ENCODE results near the gene DCBLD2. TPM values are rescaled to one million over a fixed set of nuclear protein-coding genes. Genes with fewer than 3 reads are reported as not detected.

DCBLD2 gene
- total and polyA plus RNA-seq, 9 of the 15 experiments (the other 6 are each of a cell fraction or from before 2014, with no cell fraction given) = 2.7 to 14.6 (median 7.4) TPM

DNA sequence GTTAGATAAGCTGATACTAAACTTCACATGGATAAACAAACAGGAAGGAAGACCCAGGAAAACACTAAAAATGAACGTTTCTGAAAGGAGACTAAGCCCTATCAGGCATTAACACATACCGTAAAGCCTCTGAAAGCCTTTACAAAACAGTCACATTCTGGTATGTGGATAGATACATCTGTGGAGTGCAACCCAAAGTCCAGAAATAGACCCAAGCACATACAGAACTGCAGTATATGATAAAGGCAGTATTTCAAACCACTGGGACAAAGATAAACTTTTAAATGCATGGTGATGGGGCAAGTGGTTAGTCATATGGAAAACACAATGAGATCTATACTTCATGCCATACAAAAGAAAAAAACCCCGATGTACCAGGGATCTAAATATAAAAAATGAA lies 26.0 kb downstream of the DCBLD2 start (continued):
- TF ChIP-seq, protein P1, sequence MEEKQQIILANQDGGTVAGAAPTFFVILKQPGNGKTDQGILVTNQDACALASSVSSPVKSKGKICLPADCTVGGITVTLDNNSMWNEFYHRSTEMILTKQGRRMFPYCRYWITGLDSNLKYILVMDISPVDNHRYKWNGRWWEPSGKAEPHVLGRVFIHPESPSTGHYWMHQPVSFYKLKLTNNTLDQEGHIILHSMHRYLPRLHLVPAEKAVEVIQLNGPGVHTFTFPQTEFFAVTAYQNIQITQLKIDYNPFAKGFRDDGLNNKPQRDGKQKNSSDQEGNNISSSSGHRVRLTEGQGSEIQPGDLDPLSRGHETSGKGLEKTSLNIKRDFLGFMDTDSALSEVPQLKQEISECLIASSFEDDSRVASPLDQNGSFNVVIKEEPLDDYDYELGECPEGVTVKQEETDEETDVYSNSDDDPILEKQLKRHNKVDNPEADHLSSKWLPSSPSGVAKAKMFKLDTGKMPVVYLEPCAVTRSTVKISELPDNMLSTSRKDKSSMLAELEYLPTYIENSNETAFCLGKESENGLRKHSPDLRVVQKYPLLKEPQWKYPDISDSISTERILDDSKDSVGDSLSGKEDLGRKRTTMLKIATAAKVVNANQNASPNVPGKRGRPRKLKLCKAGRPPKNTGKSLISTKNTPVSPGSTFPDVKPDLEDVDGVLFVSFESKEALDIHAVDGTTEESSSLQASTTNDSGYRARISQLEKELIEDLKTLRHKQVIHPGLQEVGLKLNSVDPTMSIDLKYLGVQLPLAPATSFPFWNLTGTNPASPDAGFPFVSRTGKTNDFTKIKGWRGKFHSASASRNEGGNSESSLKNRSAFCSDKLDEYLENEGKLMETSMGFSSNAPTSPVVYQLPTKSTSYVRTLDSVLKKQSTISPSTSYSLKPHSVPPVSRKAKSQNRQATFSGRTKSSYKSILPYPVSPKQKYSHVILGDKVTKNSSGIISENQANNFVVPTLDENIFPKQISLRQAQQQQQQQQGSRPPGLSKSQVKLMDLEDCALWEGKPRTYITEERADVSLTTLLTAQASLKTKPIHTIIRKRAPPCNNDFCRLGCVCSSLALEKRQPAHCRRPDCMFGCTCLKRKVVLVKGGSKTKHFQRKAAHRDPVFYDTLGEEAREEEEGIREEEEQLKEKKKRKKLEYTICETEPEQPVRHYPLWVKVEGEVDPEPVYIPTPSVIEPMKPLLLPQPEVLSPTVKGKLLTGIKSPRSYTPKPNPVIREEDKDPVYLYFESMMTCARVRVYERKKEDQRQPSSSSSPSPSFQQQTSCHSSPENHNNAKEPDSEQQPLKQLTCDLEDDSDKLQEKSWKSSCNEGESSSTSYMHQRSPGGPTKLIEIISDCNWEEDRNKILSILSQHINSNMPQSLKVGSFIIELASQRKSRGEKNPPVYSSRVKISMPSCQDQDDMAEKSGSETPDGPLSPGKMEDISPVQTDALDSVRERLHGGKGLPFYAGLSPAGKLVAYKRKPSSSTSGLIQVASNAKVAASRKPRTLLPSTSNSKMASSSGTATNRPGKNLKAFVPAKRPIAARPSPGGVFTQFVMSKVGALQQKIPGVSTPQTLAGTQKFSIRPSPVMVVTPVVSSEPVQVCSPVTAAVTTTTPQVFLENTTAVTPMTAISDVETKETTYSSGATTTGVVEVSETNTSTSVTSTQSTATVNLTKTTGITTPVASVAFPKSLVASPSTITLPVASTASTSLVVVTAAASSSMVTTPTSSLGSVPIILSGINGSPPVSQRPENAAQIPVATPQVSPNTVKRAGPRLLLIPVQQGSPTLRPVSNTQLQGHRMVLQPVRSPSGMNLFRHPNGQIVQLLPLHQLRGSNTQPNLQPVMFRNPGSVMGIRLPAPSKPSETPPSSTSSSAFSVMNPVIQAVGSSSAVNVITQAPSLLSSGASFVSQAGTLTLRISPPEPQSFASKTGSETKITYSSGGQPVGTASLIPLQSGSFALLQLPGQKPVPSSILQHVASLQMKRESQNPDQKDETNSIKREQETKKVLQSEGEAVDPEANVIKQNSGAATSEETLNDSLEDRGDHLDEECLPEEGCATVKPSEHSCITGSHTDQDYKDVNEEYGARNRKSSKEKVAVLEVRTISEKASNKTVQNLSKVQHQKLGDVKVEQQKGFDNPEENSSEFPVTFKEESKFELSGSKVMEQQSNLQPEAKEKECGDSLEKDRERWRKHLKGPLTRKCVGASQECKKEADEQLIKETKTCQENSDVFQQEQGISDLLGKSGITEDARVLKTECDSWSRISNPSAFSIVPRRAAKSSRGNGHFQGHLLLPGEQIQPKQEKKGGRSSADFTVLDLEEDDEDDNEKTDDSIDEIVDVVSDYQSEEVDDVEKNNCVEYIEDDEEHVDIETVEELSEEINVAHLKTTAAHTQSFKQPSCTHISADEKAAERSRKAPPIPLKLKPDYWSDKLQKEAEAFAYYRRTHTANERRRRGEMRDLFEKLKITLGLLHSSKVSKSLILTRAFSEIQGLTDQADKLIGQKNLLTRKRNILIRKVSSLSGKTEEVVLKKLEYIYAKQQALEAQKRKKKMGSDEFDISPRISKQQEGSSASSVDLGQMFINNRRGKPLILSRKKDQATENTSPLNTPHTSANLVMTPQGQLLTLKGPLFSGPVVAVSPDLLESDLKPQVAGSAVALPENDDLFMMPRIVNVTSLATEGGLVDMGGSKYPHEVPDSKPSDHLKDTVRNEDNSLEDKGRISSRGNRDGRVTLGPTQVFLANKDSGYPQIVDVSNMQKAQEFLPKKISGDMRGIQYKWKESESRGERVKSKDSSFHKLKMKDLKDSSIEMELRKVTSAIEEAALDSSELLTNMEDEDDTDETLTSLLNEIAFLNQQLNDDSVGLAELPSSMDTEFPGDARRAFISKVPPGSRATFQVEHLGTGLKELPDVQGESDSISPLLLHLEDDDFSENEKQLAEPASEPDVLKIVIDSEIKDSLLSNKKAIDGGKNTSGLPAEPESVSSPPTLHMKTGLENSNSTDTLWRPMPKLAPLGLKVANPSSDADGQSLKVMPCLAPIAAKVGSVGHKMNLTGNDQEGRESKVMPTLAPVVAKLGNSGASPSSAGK (IDR thresholded peaks at IDR 0.05) = peak; percentile 10; the same call in 1 of the 2 replicates
- no peak for TF ChIP-seq ZNF133 (CRISPR knock-in tag; IDR thresholded peaks at IDR 0.05)
- no peak for TF ChIP-seq HEY1 (CRISPR knock-in tag; IDR thresholded peaks at IDR 0.05; ENCODE audit: borderline replicate concordance)
- no peak for TF ChIP-seq NUFIP1 (IDR thresholded peaks at IDR 0.05; ENCODE audit: partially characterized antibody)
- no peak for TF ChIP-seq ZNF12 (CRISPR knock-in tag; IDR thresholded peaks at IDR 0.05)
- no peak for TF ChIP-seq C11orf30 (IDR thresholded peaks at IDR 0.05; ENCODE audit: low read depth)
- TF ChIP-seq KDM1A (IDR thresholded peaks at IDR 0.05) = peak; percentile 62 to 65; a peak in 3 of 4 replicates
- TF ChIP-seq MTF1 (CRISPR knock-in tag; IDR thresholded peaks at IDR 0.05; ENCODE audit: borderline replicate concordance) = no peak
- peak; percentile 51 for TF ChIP-seq MTA2 (IDR thresholded peaks at IDR 0.05; ENCODE audit: low read depth)
- TF ChIP-seq ZNF696 (CRISPR knock-in tag; conservative IDR thresholded peaks at IDR 0.05) = no peak
- TF ChIP-seq ZNF436 (CRISPR knock-in tag; IDR thresholded peaks at IDR 0.05) = no peak
- no peak for TF ChIP-seq PTBP1 (IDR thresholded peaks at IDR 0.05; ENCODE audit: low read depth, low read length)
- no peak for TF ChIP-seq SRSF3 (IDR thresholded peaks at IDR 0.05; ENCODE audit: insufficient read depth, low read length)
- no peak for TF ChIP-seq GTF2F1 (IDR thresholded peaks at IDR 0.05; ENCODE audit: low read depth, low read length)
- TF ChIP-seq, protein P2, sequence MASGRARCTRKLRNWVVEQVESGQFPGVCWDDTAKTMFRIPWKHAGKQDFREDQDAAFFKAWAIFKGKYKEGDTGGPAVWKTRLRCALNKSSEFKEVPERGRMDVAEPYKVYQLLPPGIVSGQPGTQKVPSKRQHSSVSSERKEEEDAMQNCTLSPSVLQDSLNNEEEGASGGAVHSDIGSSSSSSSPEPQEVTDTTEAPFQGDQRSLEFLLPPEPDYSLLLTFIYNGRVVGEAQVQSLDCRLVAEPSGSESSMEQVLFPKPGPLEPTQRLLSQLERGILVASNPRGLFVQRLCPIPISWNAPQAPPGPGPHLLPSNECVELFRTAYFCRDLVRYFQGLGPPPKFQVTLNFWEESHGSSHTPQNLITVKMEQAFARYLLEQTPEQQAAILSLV (tag; IDR thresholded peaks at IDR 0.05) = no peak
- TF ChIP-seq TBL1XR1 (IDR thresholded peaks at IDR 0.05; ENCODE audit: low read length in 2 of 2) = peak in 1 of 2 experiments; percentile 80; a peak in 2 of 4 replicates
- TF ChIP-seq GABPB1 (CRISPR knock-in tag; IDR thresholded peaks at IDR 0.05) = no peak
- no peak for TF ChIP-seq POLR3A (IDR thresholded peaks at IDR 0.05; ENCODE audit: borderline replicate concordance, extremely low read depth, insufficient read depth, insufficient read length)
